DMS79 (cell line): ENCODE measurements around the gene AP1G2.

Experiments
- DNase-seq: peaks from one replicate; lab custom pipeline; 2025; lab: John Stamatoyannopoulos, UW

The AP1G2 gene

DNA sequence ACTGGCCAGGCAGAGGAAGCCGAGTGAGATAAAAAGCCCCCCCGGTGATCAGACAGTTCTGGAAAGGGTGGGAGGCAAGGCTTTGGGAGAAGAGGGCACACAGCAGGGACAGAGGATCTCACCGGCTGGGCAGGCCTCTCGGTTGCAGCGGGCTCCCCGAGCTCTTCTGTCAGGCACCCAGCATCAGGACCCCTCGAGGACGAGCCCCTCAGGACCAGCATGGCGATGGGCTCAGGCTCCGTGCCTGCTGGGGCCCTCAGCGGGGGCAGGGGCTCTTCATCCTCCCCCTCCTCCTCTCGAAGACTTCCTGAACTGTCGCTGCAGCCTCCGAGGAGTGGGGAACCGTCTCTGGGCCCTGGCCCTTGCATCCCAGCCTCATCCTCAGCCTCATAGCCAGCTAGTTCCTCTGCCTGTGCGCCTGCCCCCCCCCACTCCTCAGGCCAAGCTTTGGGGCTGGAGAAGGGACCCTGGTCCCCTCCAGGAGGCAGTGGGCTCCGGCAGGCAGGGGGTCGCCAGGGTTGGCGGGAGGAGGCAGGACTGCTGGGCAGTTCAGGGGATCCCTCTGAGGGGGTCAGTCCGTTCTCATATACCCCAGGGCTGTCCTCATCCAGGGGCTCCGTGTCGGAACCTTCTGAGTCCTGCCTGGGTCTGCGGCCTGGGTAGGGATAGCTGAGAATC is 3.4 kb upstream of the AP1G2 start:
- DNase-seq, result no peak

DNA sequence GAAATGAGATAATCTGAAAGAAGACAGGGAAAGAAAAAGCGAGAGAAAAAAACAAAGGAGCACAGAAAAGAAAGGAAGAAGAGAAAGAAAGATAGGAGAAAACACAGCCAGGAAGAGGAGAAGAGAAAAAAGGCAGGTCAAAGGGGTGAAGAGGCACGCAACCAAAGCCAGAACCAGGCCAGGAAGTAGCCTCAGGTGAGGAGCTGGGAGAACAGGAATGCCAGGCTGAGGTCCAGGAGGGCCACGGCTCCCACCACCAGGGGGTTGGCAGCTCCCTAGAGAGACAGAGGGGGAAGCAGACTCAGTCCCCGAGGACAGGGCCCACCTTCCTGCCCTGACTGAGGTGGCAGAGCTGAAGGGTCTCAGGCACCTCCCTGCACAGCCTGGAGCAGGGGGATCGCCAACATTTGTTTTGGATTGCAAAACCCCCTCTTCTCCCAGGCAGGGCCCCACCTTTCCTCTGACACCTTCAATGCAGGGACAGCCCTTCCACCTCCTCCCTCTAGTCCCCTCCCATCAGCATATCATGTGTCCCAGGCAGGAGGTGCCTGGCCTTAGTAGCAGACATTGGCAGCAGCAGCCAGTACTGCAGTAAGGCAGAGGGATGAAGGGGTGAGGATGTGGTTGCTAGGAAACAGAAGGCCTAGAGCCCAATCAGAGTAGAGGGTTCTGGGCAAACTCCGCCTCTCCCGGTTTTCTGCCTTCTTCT is 2.0 kb upstream of the AP1G2 start:
- DNase-seq, result no peak

DNA sequence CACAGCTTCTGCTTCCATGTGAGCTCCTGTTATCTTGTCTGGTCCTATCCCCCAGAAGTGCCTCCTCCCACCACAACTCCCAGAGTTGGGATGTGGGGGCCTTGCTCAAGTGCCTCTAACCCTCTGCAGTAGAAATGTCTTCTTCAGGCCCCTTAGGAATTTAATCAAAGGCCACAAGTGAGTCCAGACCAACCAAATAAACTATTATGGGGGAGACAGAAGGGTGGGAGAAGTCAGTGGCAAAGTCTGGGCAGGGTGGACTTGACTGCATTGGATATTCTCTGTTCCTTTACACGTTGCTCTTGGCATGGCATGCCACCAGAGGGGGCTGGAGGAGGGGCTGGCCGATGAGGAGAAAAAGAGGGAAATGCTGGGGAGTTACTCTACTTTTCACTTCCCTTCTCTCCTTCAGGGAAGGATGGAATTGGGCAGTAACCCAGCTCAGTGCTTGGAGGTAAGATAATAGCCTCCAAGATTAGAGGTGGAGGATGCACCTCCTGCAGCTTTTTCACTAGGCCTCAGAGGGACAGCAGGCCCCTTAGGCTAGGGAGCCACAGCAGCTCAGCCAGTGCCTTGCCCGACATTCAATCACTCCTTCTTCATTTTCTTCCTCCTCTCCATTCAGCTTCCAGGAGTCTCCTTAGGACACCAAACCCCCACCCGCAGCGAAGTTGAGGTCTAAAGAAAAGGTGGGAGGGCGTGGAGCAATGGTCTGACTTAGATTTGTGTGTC is 1.2 kb upstream of the AP1G2 start:
- no peak for DNase-seq

DNA sequence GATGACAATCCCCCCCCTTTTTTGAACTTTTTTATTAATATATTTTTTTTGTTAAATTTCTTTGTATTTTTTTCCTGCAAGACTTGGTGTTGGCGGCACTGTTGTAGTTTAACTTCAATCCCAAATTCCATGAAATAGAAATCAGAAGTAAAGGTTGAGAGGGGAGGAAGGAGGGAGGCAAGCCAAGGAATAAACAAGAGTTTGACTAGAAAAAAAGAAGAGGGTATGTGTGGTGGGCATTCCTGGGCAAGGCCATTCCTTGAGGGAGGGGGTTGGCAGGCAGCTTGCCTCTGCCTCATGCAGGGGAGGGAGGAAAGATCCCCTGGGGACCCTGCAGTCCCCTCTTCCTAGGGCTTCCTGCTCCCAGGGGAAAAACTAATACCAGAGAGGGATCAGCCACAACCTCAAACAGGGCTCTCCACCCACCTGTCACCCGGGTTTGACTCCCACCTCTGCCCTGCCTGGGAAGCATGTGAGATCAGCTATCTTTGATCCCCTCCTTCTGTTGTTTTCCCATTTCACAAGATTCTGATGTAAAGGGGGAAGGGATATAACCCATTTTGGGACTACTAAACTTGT is 519 bp upstream of the AP1G2 start:
- no peak for DNase-seq

DNA sequence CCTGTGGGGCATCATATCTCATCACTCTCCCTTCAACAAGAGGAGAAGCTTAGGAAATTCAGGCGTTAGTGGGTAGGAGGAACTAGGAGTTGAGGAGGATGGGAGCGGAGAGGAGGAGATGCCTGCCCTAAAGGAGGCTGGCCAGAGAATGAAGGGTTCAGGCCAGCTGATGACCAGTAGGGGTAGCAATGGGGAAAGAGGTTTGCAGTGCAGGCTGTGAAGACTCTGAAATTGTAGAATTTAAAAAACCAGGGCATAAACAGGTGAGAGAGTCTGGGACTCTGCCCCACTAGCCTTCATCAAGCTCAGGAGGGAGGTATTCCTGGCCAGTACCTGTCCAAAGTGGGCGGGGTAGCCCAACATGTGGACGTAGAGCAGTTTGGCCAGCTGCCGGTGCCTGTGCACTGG is 809 bp downstream of the AP1G2 start:
- no peak for DNase-seq

DNA sequence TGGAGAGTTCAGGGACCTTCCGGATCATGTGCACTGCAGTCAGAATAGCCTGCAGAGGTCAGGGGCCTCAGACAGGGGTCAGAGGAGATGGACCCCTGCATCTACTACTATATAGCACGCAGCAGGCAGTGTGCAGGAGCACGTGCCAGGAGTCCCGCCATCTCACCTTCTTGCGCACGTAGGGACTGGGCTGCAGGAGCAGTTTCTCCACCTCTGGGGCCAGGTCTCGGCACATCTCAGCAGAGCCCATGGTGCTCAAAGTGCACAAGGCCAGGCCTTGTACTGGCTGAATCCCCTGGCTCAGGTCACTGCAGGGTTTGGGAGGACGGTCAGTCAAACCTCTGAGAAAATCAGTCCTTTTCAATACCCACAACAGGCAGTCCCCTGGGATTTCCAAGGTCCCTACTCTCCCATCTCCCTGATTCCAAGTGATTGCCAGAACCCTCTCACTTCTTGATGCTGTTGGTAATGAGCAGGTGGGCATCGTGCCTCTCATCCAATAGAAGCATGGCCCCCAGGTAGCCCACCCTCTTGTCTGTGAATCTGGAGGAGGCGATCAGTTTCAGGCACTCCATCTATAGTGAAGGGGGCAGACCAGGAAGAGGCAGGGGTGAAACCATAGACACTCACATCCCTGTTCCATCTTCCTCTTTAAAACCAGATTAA is 1.3 kb downstream of the AP1G2 start:
- DNase-seq, result no peak

DNA sequence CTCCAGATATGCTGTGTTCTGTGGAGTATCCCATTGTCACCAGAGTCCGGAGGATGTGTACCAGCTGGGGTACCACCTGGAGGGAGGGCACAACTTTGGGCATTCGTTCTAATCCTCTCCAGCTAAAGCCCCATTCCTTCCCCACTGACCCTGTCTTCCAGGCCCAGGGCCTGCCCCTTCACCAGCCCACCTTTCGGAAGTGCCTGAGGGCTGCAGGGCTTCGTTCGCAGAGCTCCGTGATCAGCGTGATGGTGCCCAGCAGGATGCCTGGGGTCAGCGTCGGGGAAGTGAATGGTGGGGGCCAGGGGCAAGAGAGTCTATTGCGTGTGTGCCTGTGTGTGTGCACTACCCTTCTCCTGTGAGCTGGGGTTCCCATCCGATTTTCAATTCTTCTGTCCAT is 2.0 kb downstream of the AP1G2 start:
- no peak for DNase-seq

DNA sequence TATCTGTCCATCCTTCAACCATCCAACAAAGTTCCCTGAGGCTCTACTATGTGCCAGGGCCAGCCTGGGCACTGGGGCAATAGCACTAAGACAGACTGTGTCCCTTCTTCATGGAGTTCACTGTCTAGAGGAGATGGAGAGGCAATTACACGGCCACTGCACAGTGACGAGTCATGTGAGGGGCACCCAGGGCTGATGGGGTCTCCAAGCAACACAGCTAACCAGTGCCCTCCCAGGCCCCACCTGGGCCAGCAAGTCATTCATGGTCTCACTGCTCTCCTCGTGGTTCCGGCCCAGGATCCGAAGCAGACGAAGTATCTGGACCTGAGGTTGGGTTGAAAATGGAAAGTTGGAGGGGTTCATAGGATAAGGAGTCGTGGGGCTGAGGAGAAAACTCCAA is 2.7 kb downstream of the AP1G2 start:
- DNase-seq, result no peak

DNA sequence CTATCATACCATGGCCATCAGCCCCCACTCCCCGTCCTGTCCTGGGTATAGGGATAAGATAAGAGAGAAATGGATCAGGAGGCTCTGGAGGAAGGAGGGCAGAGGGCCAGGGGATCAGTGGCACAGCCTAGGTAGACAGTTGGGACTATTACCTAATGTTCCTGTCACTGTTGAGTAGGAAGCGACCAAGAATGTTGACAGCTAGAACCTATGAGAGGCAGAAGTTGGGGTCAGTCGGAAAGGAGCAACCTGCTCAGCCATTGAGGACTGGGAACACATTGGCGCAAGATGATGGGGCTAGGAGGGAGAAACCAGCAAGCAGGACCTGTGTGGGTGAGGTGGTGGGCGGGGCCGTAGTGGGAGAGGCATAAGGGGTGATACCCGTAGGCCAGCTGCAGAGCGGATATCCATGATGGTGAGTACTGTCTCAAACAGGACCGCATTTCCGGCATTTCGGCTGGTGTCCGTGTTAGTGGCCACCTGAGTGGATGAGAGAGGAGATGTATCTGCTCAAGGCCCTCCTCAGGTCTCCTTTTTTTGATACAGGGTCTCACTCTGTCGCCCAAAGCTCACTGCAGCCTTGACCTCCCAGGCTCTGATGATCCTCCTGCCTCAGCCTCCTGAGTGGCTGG is 3.3 kb downstream of the AP1G2 start:
- DNase-seq, result no peak

DNA sequence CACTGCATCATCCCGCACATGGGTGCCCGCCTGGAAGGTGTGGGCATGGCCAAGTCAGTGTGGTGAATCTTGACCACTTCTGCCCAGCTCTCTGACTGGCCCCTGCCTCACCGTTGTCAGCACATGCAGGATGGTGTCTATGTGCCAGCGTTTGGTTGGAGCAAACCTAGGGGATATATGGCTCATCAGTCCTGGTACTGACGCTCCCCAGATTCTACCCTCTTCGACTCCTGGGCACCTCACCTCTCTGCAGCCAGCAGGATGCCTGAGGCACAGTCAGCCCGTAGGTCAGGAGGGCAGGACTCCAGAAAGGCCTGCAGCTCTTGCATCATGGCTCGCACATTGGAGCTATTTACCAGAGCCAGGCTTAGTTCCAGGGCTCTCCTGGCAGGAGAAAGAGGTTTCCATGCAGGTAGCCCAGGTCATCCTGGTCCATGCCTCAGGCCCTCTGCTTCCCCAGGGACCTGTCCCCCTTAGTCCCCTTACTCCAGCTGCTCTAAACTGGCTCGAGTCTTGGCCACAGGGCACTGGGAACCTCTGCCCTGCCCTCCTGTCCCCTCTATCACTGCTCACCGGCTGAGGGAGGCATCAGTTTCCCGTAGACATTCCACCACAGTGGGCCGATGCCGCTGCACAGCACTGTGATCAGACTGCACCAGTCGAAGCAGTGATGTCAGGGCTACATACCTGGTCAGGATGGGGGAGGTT is 4.0 kb downstream of the AP1G2 start:
- DNase-seq, result no peak

DNA sequence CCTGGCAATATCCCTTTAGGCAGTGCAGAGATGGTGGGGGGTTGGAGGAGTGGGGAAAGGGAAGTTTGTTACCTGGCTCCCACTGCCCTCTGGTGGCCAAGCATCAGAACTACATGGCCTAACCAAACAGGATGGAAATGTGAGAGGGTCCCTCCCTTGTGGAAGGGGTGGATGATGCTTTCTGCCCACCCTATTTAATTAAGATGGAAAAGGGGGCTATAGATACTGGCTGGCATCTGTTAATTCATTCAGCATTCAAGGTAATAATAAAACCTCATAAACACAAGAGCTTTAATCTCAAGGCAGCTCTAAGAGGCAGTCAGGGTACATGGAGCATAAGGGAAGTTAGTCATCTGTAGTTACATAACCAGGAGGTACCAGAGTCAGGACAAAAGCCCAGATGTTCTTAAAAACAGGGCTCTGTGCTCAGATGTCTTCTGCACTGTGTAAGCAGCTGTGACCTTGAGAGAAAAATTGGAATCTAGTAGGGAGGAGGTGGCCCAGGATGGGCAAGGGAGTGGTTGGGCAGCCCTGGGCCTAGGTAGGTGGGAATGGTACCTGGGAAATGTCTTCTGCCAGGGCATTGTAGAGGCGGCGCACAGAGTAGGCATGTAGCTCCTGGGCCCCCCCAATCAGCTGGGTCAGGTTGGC is 4.6 kb downstream of the AP1G2 start:
- peak; percentile 48 for DNase-seq

DNA sequence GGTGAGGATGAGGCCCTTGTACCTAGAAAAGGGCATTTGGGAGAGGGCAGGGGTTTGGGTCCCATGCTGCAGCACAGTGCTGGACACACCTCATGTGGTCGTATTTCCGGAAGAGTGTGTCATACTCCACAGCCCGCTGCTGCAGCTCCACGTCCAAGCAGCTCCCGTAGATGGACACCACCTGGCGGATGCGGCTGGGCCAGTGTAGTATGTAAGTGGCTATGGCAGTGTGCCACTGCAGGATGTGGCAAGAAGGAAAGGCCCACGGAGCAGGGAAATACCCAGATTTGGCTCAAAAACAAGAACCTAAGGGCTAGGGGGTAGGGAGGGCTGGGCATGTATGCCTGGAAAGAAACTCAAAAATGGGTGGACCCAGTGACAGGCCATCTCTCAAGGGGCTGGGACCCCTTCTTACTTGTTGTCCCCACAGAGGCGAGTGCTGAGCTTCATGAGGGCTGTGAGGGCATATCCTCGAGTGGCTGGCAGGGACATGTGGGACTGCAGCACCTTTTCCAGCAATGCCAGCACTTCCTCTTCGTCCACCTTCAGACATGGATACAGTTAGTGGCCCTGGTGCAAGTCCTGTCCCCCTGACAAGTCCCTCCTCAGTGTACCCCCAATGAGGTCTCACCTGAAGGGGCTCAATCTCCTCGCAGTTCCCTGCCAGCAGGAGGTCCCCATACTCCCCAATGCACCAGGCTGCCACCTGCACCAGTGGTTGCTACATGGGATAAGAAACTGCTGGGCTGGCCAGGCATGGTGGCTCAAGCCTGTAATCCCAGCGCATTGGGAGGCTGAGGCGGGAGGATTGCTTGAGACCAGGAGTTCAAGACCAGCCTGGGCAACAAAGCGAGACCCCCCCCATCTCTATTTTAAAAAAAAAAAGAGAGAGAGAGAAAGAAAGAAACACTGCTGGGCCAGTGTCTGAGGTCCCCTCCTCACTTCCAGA is 5.4 kb downstream of the AP1G2 start:
- no peak for DNase-seq

DNA sequence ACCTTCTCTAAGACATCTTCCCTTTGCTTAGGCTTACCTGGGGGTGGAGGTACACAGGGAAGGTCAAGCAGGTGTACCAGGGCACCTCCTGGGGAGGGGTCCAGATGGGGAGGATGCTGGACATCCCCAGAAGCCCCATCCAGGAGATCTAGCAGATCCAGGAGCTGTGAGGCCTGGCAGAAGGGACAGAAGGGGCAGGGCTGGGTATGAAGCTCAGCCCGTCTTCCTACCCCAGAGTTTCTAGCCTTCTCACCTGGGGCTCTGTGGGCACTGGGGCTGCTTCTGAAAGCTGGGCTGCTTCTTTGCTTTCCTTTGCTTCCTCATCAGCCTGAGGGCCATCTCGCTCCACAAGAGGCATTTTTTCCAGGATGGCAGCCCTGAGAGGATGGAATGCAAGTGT is 6.3 kb downstream of the AP1G2 start:
- no peak for DNase-seq

DNA sequence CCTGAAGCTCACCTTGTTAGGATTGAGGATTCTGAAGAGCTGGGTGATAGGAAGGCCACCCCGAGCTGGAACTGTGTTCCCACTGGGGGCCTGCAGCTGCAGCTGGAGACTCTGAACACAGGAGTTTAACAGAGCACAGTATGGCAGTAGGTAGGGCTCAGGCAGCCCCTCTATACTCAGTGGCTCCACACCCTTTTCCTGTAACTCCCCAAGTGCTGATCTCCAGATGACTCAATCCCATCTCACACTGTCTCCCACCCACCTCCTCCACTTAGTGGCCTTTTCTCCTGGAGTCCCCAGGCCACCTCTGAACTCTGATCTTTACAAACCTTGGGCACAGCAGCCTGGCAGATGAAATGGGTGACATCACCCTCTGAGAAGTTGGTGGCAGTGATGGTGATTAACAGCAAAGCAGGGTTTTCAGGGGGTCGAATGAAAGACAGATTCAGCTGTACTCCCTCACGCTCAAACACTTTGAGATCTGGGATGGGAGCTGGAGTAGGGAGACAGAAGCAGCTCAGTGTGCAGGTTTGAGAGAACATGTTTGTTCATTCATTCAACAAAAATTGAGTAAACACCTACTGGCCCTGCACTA is 7.6 kb downstream of the AP1G2 start:
- DNase-seq, result no peak

DNA sequence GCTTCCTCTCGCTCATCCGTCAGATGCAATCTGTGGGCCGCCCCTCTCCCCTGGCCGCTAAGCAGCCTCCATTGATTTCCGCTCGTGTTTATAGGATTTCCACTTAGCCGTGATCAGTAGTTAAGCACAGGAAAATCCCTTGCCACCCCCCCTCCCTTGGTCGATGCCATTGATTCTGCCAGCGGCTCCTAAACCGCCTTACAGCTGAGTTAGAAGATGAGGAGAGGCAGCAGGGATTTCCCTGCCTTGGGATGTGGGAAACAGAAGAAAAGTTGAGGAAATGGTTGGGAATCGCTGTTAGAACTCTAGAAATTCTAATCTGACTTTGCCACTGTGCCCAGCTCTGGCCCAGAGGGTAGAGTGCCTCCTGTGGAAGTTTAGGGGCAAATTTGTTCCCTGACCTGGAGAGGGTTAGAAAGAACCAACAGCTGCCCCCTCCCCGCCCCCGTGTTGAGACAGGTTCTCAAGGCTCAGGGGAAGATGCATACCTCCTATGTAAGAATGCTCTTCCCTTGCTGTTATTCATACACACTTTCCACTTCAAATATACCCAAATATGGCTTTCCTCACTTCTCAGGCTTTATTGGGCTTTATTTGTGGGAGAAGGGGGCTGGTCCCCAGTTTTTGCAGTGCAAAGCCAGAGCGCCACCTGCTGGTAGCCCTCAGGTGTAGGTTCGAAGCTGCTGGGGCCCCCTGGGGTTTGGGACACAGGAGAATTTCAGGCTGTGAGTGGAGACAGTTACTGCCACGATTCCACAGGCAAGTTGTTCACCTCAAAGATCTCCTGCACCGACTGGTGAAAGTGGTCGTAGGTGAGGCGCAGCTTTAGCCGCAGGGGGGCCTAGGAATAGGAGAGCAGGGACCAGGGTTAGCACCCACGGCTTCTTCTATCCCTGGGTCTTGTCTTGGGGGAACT is 8.3 kb downstream of the AP1G2 start:
- no peak for DNase-seq

DNA sequence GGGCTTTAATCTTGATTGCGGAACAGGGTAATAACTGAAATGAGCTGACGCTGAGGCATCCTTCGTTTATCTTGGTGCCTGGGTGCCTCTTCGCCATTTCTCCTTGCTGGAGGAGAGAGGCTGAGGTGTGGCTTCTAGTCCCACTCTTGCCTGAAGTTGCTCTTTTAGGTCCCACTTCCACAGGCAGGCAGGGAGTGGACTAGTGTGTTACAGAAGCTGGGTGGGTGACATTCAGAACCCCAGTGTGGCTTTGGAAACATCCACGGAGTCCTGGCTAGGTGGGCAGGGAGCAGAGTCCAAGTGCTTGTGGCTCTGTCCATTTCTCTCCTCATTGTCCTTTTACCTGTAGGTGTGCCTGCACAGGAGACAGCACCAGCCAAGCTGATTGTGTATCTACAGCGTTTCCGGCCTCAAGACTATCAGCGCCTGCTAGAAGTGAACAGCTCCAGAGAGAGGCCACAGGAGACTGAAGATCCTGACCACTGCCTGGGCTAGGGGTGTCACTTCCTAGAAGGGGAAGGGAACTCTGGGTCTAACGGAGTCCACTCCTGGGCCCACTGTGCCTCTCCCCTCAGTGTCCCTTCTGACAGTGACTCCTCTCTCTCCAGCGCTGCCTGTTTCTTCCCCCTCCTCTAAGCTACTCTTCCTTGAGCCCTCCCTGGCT is 9.1 kb downstream of the AP1G2 start:
- DNase-seq, result no peak

DNA sequence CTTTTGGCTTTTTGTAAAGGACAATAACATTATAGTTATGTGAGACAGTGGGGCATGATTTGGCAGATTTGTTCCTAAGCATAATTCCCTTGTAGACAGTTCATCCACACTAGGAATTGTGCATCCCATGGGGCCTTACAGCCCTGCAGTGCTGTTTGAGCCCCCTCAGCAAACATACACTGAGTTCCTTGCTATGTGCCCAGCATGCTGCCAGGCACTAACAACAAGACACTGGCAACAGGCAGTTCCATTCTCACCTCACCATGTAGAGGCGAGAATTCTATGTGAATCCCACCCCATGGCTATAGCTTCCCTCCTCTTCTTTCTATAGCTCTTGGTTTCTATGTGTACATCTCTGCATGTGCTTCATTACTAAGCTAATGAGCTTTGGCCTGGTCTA is 9.6 kb downstream of the AP1G2 start:
- no peak for DNase-seq

DNA sequence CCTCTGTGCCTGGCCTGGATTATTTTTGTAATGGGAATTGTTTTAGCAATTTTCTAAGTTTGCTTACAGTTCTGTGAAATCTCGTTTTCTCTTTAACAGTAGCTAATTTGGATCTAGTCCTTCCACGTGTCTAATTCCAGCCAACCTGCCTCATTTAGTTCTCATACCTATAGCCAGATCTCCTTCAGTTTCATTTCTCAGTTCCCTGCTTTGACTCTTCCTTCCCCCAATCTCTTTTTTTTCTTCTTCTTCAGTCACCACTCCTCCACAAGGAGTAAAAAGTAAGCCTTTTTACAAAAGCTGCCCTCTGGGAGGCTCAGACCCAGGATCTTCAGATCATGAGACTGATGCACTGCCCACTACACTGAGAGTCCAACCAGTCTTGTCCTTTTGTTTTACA is 10.1 kb downstream of the AP1G2 start:
- DNase-seq, result no peak
